NCI-H2171 treated with DMSO at 0.1 percent for 48 hours (cell line): ENCODE measurements around the gene RBCK1.
"Not testable (repeated sequence)": the region's sequence is repeated elsewhere in the genome, so short reads cannot be mapped to it uniquely, and the experiment has no call there.

Experiments
- DNase-seq: peaks from one replicate; lab custom pipeline; 2025; lab: John Stamatoyannopoulos, UW

The RBCK1 gene

GRCh38 chr20:407953-408842 lies at the start of gene RBCK1:
RBCK1 (plus strand) TSS chr20:408299; CDS start chr20:408758, 459 bp downstream.
- peak; percentile 87 for DNase-seq

GRCh38 chr20:358891-359555 lies 49.1 kb upstream of the RBCK1 start:
- DNase-seq: no peak

DNA sequence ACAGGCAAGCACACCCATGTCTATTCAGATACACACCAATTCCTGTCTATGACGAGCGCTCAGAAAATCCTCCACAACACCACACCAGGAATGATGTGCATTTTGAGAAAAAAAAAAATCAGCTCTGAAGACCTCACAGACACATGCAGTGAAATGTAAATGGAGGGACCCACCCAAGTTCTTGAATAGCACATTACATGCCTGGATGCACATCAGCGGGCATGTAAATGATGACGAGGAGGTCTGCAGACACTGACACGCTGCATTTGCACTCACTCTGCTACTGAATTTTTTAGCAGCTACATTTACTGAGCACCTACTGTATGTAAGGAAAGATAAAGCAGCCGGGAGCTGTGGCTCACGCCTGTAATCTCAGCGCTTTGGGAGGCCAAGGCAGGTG lies 46.5 kb upstream of the RBCK1 start:
- DNase-seq: peak; percentile 88

DNA sequence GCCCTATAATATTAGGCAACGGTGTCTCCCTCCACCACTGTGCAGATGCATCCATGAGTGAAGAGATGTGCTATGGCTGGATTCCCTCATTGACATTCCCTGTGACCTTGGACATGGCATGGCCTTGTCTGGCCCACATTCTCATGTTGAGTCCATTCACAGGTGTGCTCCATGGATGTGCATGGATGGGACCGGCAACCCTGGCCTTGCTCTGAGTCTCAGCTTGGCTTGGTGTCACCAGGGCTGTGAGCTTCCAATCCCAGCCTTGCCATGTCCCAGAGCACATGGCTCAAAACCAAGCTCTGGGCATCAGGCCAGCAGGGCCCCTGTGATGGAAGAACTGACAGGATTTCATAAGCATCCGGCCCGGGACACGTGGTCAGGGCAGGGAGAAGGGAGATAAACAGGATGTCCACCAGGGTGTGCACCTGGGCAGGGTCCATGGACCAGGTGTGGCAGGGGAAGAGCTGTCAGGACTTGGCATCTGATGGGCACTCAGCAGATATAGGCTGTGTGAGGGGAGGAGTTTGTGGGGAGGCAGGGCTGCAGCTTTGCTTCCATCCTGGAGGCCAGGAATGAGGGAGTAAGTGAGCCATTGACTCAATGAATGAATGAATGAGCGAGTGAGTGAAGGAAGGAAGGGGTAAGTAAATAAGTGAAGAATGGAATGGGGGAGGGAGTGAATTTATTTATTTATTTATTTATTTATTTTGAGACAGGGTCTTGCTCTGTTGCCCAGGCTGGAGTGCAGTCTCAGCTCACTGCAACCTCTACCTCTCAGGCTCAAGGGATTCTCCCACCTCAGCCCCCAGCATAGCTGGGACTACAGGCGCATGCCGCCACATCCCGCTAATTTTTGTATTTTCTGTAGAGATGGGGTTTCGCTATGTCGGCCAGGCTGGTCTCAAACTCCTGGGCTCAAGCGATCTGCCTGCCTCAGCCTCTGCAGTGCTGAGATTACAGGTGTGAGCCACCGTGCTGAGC lies 45.5 kb upstream of the RBCK1 start:
- DNase-seq: peak; percentile 98

GRCh38 chr20:363319-364078 lies 44.6 kb upstream of the RBCK1 start:
- no peak for DNase-seq

- DNase-seq: no peak
Measured at GRCh38 chr20:364905-365794, 42.9 kb upstream of the RBCK1 start.

DNA sequence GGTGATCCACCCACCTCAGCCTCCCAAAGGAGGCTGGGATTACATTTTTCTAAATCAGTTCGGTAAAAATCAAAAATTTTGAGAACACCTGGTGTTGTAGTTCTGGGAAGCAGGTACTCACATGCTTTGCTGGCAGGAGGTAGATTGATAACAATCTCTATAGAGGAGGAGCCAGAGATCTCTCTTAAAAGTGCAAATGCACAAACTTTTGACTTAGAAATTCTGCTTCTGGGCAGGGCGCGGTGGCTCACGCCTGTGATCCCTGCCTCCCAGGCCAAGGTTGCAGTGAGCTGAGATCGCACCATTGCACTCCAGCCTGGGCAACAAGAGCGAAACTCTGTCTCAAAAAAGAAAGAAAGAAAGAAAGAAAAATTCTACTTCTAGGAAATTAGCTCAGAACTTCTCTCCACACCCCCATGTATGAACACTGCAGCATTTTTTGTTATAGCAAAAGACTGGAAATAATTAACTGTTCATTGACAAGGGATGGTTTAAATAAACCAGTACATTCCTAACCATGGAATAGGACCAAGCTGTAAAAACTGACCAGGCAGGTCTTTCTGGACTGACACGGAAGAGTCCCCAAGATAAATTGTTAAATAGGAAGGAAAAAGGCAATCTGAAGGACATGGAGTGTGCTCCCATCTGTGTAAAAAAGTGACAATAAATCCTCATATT lies 41.9 kb upstream of the RBCK1 start:
- DNase-seq: peak; percentile 71

GRCh38 chr20:366719-367485 lies 41.2 kb upstream of the RBCK1 start:
- DNase-seq: no peak

- DNase-seq: peak; percentile 74
Measured at GRCh38 chr20:367486-367887, 40.6 kb upstream of the RBCK1 start.

GRCh38 chr20:368915-369314 lies 39.2 kb upstream of the RBCK1 start:
- no peak for DNase-seq

DNA sequence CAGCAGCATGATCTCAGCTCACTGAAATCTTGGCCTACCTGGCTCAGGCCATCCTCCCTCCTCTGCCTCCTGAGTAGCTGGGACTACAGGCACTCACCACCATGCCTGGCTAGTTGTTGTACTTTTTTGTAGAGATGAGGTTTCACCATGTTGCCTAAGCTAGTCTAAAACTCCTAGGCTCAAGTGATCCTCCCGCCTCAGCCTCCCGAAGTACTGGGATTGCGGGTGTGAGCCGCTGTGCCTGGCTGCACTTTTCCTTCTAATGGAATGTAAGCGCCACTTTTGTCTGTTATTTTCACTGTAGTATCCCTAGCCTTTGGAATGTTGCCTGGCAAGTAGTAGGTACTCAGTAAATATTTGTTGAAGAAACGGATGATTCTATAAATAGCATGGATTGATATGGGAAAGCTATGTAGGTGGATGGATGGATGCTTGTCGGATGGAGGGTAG lies 37.9 kb upstream of the RBCK1 start:
- no peak for DNase-seq

DNA sequence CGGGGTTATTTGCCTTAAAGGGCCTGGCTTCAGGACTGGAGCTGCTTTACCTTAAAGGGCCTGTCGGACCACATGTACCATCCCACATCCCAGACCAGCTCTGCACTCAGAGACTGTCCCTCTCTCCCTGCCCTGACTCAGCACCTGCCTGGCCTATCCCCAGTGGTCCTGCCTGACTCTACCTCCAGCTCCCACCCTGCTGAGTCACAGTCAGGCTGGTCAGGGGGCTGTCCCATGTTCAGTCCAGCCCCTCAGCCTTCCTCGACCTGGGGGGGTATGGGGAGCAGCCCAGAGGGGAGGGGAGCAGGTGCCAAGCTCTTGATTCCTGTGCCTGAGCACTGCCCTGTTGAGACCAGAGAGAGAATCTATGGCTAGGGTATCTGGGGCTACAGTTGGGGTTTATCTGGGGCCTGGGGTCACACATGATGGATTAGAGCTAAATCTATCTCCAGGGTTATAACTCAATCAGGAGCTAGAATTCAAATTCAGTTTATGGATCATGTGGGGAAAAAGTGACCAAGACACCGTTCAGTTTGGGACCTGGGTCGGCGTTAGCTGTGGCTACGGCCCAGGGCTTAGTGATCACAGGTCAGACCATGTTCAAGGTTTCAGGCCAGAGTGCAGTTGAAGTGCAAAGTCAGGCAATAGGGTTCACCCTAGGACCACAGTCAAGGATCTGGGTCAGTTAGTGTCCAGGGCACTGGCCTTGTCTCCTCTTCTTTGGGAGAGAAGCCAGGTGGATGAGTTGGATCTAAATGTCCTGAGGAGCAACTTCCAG lies 36.9 kb upstream of the RBCK1 start:
- no peak for DNase-seq

DNA sequence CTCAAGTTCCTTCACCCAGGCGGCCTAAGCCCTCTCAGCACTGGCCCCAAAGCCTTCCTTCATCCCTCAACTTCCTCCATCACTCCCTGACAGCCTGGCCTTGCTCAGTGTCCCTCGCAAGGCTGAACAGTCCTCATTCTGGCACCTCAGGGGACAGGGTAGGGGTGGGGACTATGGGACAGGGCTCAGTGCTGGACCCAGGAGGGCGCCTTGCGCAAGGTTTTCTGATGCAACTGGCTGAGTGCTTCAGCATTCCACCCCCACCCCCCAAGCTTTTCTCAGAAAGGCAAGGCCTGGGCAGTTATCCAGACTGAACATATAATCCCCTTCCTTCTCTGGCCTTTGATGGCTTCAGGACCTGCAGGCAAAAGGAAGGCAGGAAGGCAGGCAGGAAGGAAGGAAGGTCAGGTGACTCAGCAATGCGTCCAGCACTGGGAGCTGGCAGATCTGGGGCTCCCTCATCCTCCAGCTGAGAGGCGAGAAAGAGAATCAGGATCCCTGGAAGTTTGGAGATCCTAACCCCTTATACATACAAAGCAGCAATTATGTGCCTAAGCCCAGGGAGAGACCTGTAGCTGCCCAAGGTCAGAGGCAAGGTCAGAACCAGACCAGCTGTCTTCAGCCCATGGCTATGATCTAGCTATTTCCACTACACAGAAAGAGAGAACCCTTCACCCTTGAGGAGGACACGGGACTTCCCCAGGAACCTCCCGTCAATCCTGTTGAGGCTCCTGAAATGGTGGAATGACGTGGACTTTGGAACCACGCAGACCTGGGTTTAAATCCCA lies 36.1 kb upstream of the RBCK1 start:
- no peak for DNase-seq

GRCh38 chr20:372543-373082 lies 35.5 kb upstream of the RBCK1 start:
- DNase-seq: not testable (repeated sequence)

- no peak for DNase-seq
Measured at GRCh38 chr20:373171-373890, 34.8 kb upstream of the RBCK1 start.

DNA sequence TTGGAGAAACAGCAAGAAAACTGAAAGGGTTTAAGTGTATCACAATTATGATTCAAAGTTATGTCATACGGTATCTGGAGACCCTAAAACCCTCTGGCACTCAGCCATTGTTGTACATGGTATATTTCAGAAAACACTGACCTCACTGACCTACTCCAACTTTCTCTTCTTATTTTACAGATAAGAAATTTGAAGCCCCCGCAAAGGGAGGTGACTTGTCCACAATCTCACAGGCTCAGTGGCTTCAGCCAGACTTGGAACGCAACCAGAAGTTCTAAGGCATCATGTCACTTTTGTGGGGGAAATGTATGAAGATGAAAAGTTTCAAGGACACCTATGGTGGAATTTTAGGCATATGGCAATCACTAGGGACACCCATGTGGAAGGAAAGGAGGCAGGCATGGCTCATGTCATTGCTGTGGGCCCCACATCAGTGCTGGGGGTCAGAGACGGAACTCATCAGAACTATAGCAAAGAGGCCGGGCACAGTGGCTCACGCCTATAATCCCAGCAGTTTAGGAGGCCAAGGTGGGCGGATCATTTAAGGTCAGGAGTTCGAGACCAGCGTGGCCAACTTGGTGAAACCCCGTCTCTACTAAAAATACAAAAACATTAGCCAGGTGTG lies 32.7 kb upstream of the RBCK1 start:
- no peak for DNase-seq
